Measurements from ENCODE around the gene ERVH48-1.
"Not testable (repeated sequence)": the region's sequence is repeated elsewhere in the genome, so short reads cannot be mapped to it uniquely, and the experiment has no call there.

Gene ERVH48-1

DNA sequence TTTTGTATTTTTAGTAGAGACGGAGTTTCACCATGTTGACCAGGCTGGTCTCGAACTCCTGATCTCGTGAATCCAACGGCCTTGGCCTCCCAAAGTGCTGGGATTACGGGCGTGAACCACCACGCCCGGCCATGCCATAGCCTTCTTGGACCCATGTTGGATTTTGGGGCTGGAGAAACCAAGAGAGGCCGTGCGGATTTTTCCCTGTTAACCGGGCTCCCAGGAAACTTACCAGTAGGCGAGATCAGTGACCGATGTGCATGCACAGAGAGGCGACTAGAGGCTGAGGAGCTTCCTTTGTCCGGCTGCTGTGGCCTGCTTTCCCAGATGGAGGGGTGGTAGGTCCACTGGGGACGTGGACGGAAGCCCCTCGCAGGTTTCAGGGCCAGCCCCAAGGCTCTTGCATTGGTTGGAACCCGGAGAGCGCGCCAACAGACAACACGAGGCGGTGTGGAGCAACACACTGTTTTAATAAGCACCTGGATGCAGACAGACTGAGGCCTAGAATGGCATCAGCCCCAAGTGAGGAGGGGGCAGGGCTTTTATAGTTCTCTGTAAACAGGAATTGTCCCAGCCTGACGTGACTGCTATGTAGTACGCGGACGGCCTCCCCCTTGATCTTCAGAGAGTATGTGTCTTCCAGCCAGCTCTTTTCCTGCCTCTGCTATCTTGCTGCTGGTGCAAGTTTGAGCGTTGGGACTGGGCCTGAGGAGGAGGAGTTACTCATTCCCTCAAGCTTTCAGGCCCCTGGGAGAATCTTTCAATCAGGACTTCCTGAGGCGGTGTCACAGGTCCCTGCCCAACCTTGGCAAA is at the start of gene ERVH48-1:
Gene ERVH48-1, minus strand, starts transcription at position 517 of the 813 bp plus-strand sequence. CDS start 6,624 bp downstream, outside the sequence.
- peak; percentile 96 for DNase-seq

DNA sequence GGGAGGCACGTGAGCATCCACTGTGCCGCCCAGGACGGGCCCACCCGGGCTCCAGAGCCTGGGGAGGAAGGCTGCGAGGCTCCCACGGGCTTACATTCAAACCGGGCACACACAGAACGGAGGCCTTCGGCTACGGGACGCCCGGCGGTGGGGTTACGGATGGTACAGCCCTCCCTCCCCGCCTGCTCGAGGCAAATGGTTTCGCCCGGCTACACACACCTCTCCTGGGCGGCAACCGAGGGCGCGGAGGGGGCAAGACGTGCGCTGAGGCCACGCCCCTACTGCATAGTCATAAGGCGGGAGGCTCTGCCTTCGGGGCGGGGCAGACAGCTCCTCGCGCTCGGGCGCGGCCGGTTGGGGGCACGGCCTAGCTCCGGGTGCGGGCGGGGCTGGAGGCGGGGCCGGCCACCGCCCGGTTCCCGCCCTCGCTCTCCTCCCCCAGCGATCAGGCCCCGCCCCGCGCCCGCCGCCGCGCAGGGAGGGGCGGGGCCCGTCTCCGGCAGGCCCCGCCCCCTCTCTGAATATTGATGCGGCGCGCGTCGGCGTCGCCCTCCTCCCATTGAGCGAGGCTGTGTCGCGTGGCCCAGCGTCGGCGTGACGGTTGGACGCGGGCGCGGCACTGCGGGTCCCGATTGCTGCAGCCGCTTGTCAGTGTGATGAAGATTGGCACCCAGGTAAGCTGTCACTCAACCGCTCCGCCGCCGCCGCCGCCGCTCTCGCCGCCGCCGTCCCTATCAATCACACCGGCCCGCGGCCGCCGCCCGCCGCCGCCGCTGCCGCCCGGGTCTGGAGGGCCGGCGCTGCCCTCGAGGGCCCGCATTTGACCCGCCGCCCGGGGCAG is 48.8 kb upstream of the ERVH48-1 start, which contains the start of gene PKNOX1:
Gene PKNOX1, plus strand, starts transcription at position 572 of the 841 bp plus-strand sequence. CDS start 29,820 bp downstream, outside the sequence.
- peak; percentile 99 for DNase-seq

DNA sequence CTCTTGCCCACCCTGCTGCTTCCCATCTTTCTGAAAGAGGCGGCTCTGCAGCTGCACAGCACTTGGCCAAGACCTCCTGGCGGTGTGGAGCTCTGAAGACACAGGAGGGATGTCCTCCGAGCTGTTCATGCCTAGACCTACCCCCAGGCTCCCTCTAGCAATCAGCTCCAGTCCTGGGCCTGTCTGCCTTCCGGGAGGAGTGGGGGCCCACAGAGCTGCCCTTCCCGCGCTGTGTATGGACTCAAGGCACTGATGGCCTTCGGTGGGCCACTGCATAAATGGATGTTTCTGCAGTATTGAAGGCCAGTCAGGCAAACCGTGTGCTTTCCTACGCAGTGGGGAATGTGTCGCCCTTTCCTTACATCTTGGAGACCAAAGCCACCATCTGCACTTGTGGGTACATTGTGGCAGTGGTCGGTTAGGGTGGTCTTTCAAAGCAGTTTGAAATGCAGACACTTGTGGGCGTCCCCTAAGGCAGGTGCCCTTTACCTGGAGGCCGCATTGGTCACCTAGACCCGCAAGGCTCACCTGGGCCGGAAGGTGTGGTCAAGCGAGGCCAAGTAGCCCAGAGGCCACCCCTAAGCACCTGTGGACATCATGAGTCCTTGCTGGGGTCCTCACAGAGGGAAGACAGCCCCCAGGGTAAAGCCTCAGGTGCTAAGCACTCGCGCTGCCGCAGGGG is 48.0 kb upstream of the ERVH48-1 start:
- peak; percentile 57 for DNase-seq

DNA sequence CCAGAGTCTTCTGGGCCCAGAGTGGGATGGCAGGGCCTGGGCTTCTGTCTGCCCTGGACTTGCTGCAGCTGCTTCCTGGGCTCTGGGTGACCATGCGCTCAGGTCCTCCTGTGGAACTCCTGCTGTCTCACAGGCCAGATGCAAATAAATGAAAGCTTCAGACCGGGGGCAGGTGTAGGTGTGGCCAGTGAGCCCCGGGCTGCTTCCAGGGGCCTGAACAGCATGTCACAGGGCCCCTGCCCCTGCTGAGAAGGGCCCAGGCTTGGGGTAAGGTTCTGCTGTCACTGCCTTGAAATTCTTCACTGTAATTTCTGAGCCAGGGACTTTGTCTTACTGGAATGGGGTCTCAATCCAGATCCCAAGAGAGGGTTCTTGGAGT is 46.5 kb upstream of the ERVH48-1 start:
- DNase-seq = peak; percentile 76

DNA sequence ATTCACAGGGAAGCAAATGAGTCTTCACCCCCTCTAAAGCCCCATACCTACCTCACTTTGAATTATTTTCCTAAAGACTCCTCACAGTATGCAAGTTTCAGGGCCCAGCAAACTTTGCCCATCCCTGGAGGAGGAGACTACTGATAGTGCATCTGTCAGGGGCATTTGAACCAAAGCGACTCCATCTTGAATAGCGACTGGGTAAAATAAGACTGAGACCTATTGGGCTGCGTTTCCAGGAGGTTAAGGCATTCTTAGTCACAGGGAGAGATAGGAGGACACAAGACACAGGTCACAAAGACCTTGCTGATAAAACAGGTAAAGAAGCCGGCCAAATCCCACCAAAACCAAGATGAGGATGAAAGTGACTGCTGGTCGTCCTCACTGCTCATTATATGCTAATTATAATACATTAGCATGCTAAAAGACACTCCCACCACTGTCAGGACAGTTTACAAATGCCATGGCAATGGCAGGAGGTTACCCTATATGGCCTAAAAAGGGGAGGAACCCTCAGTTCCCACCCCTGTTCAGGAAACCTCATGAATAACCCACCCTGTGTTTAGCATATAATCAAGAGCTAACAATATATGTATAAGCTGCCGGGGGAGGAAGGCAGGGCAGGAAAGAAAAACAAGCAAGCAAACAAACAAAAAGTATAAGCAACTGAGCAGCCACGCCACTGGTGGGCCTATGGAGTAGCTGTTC is 45.7 kb upstream of the ERVH48-1 start:
- no peak for DNase-seq

DNA sequence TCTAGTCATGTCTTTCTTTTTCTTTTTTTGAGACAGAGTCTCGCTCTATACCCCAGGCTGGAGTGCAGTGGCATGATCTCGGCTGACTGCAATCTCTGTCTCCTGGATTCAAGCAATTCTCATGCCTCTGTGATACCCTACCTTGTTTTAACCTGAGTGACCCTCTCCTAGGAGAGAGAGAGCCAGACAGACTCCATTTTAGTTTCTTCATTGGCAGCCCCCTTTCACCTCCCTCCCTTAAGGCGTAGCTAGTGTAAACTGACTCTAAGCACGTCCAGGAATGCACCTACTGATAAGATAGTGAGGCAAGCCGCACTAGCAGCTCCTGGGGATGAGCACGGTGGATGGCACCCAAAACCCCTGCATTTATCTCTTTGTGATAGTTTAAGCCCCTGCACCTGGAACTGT is 43.8 kb upstream of the ERVH48-1 start:
- DNase-seq = peak; percentile 61

DNA sequence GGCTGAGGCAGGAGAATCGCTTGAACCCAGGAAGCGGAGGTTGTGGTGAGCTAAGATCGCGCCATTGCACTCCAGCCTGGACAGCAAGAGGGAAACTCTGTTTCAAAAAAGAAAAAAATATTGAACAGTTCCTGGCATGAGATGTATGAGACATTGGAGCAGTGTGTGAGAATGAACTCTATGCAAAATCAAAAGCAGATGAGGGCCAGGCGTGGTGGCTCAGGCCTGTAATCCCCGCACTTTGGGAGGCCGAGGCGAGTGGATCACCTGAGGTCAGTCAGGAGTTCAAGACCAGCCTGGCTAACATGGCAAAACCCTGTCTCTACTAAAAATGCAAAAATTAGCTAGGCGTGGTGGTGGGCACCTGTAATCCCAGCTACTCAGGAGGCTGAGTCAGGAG is 42.2 kb upstream of the ERVH48-1 start:
- not testable (repeated sequence) for DNase-seq

DNA sequence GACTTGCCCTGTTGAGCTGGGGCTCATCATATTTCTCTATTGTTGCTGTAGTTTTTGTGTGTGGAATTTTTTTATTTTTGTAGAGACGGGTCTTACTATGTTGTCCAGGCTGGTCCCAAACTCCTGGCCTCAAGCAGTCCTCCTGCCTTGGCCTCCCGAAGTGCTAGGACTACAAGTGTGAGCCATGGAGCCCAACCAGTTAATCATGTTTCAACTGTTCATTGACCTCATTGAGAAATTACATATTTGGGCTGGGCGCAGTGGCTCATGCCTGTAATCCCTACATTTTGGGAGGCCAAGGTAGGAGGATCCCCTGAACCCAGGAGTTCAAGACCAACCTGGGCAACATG is 39.8 kb upstream of the ERVH48-1 start:
- no peak for DNase-seq

DNA sequence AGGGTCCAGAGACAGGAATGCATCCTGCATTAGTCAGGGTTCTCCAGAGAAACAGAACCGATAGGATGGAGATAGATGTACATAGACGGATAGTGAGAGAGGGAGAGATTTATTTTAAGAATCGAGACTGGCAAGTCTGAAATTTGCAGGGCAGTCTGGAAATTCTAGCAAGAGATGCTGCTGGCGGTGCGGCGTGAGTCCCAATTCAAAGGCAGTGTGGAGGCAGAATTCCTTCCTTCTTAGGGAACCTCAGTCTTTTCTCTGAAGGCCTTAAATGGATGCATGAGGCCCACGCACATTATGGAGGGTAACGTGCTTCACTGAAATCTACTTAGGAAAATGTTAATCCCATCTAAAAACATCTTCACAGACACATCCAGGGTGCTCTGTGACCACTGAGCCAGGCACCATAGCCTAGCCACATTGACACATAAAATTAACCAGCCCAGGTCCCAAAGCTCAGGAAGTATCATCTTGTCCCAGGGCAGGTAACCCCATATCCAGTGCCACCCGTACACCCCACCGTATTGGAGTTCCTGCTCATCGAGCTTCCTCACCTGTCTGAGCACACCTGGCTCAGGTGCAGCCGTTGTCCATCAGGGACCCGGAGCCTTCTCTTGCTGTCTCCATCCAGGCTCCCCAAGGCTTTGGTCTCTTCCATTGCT is 39.2 kb upstream of the ERVH48-1 start:
- no peak for DNase-seq

DNA sequence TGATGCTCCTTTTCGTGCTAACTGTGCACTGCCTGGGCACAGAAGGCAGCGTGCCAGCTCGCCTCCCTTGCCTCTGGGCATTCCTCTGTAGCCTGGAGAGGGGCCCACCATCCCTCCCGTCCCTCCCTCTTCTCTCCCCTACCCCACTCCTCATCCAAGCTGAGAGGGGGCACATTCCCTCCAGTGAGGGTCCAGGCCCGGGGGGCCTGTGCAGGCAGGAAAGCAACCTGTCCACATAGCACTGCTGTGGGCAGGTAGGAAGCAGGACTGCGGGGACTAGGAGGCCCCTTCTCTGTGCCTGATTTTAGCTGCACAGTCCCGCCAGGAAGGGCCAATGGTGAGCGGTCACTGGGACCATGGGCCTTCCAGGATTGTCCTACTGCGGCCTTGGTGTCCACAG is 38.7 kb upstream of the ERVH48-1 start:
- DNase-seq = no peak

DNA sequence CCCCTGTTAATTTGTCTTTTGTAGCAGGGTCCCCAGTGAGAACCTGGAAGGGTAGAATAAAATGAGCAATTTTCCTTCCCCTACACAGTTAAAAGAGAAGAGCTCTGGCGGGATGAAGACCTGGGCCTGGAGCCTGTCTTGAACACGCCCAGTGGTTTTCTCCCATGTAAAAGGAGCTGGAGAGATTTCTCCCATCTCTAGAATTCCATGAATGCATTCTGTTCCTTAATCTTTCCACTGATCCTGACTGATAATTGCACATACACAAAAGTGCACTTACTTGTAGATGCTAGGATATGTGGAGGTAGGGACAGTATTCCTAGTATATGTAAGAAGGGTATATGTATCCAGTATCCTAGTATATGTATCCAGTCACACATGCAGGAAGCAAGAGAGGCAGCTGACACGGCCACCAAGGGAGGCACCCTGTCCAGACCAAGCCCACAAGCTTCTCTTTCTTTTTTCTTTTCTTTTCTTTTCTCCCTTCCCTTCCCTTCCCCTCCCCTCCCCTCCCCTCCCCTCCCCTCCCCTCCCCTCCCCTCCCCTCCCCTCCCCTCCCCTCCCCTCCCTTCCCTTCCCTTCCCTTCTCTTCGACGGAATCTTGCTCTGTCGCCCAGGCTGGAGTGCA is 37.1 kb upstream of the ERVH48-1 start:
- peak; percentile 61 for DNase-seq

DNA sequence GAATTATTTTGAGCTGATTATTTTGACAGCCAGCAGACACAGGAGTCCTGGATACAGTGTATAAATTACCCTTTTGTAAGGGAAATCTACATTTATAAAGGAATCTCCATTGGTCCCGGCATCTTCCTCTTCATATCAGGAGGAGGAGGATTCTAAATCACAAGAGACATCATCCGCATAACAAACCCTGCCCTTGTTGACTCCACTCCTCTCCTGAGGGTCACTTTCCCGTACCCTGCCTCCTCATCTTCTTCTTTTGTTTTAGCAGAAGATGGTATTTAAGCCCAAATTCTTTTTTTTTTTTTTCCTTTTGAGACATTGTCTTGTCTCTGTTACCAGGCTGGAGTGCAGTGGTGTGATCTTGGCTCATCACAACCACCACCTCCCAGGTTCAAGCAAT is 34.3 kb upstream of the ERVH48-1 start:
- no peak for DNase-seq

DNA sequence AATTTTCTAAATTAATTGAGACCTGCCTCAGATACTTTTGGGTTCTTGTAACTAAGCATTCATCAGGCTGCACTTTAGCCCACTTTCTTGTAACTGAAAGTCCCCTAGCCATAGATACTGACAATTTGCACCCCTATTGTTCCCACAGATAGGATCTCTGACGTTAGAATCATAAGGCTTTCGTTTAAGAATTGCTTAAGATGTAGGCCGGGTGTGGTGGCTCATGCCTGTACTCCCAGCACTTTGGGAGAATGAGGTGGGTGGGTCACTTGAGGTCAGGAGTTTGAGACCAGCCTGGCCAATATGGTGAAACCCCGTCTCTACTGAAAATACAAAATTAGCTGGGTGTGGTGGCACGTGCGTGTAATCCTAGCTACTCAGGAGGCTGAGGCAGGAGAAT is 32.7 kb upstream of the ERVH48-1 start:
- not testable (repeated sequence) for DNase-seq

DNA sequence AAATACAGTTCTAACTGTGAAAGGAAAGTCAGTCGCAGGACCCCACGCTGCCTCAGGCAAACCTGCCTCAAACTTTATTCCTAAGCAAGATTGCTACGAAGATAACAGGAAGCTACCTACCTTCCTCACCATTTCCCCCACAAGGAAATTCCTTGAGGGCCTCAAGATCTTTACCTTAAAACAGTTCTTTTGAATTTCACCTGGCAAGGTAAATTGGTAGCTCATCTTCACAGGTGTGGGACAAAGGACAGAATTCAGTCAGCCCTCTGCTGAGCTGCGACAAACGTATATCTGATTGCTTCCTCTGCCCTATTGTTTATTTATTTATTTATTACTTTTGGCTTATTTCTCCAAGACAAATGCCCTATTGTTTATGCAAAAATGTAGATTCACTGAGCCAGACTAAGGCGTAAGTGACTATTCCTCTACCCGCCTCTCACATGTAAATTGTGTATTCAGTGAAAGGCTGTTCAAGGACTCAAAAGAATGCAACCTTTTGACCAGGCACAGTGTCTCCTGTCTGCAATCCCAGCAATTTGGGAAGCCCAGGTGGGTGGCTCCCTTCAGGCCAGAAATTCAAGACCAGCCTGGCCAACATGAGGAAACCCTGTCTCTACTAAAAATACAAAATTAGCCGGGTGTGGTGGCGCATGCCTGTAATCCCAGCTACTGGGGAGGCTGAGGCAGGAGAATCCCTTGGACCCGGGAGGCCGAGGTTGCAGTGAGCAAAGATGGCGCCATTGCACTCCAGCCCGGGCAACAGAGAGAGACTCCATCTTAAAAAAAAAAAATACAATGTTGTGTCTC is 31.6 kb upstream of the ERVH48-1 start:
- peak; percentile 82 for DNase-seq

DNA sequence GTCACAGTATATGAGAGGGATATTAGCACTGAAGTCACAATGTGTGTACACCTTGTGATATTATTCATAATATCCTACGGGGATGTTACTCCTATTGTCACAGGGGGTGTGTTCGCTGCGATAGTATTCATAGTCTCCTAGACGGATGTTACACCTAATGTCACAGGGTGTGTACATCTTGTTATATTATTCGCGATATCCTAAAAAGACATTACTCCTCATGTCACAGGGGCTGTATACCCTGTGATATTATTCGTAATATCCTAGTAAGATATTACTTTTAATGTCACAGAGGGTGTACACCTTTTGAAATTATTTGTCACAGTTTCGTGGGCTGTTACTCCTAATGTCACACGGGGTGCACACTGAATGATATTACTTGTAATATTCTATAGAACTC is 25.8 kb upstream of the ERVH48-1 start:
- not testable (repeated sequence) for DNase-seq

DNA sequence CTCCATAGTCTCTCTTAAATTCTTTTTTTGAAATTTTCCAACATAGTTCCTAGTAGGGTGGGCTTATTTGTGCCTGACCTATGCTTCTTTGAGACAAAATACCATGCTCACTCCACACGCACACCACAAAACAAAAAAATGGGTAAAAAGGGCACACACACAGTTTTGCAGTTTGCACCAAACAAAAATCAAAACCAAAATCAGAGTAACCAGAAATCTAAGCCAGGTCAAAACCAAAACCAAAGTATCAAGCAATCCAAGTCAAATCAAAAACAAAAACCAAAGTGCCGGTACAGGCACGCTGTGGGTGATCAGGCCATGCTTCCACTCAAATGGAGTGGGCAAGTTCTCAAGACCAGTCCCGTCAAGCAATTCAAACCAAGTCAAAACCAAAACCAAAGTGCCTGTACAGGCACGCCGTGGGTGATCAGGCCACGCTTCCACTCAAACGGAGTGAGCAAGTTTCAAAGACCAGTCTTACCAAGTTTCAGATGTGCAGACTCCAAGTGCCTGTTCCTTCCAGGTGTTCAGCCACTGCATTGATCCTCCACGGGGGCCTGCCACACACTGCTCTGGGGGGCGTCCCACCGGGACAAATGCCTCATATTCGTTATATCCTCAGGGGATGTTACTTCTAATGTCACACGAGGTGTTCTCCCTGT is 23.8 kb upstream of the ERVH48-1 start:
- not testable (repeated sequence) for DNase-seq

DNA sequence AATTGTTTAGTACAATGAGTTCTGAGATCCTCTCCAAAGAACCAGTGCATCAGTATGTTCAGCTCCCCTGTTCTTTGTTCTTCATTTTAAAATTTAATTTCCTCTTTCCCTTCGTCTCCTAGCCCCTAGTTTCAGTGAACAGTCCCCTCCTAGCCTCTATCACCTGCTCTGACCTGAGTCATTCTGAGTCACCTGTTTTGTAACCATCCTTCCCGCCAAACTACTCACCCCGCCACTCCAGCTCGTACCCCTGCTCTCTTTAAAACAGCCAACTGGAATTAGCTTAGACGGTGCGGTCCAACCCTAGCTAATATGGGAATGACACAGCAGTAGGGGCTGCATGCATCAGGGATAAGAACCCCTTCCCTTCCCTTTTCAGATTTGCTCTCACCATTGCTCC is 16.8 kb upstream of the ERVH48-1 start:
- no peak for DNase-seq

DNA sequence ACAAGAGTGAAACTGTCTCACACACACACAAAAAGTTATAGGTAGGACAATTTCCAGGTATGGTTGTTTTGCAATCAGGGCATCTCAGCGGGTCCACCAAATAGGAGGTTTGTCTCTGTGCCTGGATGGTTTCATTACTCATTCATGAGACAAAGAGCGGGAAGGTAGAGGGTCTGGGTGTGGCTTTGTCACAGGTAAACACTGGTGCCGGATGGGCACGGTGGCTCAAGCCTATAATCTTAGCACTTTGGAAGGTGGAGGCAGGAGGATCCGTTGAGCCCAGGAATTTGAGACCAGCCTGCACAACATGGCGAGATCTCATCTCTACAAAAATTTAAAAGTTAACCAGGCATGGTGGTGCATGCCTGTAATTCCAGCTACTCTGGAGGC is 16.3 kb upstream of the ERVH48-1 start:
- DNase-seq = peak; percentile 66

DNA sequence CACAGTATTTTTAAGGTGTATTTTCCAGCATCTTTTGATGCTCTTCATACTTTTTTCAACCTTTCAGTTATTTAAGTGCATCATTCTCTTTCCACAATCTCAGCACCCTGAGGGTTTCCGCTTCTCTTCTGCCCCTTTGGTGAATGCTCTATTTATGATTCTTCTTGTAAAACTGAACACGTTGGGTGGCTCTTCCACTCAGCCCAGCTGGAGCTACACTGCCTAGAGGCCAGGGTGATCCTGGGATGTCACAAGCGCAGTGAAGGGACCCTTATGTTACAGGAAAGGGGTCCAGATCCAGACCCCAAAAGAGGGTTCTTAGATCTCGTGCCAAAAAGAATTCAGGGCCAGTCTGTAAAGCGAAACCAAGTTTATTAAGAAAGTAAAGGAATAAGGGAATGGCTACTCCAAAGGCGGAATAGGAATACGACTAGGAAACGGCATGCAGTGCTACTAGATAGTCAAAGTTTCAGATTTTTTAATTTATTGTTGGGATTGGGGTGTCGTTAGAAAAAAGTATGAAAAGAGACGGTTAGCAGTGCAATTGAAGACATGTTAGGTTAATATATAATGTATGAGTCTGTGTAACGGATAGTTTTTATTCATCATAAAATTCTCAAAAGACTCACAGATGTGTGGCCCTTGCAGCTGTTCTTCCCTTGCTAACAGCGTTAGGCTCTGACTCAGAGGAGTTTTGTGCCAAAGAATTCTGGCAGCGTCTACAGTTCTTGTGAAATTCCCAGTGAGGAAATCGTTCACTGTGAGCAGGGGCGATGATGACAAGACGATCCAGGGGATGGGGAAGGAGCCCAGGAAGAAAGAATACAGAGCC is 14.4 kb upstream of the ERVH48-1 start:
- DNase-seq = no peak

Measured in islet precursor cell (in vitro differentiated cells).